Naive thymus-derived CD8-positive, alpha-beta T cell (primary cell): ENCODE measurements around the gene ABCB9. TPM values are rescaled to one million over a fixed set of nuclear protein-coding genes. Genes with fewer than 3 reads are reported as not detected.

Source experiments
- ATAC-seq, 2 donors: fragments of 150-1000 bp; cut with Tn5 transposase in 1 of 2; sonication (Bioruptor Pico), chemical (Tn5 transposase) in 1 of 2; 1 replicate in 1 of 2; 2 replicates in 1 of 2; pipeline ENCODE4 v1.10.0; 2021; ENCODE audit warnings: mild to moderate bottlenecking in 2 of 2, moderate library complexity in 2 of 2
- POLR2A ChIA-PET: fragments of 350-600 bp; sonication (Branson Sonifier 250); formaldehyde crosslinking; loops from one replicate; lab custom pipeline; 2021; ENCODE audit warnings: antibody characterized with exemption; lab: Charles Lee
- DNase-seq, 10 donors: peaks; one replicate each; pipeline versions ENCODE4 v3.0.0 to v3.0.0-alpha.2; 2020 to 2022
- H3K27ac Mint-ChIP-seq, 10 donors: one replicate each; pipeline ENCODE4 v1.8.0; 2020 to 2022; ENCODE audit warnings: mild to moderate bottlenecking in 10 of 10, mixed read lengths in 10 of 10, moderate library complexity in 4 of 10, inconsistent platforms in 1 of 10
- H3K27me3 Mint-ChIP-seq, 5 donors: one replicate each; pipeline ENCODE4 v1.8.0; 2021 to 2022; ENCODE audit warnings: mixed read lengths in 5 of 5
- H3K36me3 Mint-ChIP-seq, 3 donors: one replicate each; pipeline ENCODE4 v1.8.0; 2020 to 2022; ENCODE audit warnings: mixed read lengths in 3 of 3, mild to moderate bottlenecking in 2 of 3, inconsistent platforms in 1 of 3
- H3K4me1 Mint-ChIP-seq, 4 donors: one replicate each; pipeline ENCODE4 v1.8.0; 2021 to 2022; ENCODE audit warnings: mixed read lengths in 4 of 4
- H3K4me3 Mint-ChIP-seq, 10 donors: one replicate each; pipeline ENCODE4 v1.8.0; 2020 to 2022; ENCODE audit warnings: mild to moderate bottlenecking in 10 of 10, mixed read lengths in 10 of 10, moderate library complexity in 6 of 10, inconsistent platforms in 1 of 10
- H3K9me3 Mint-ChIP-seq, 9 donors: one replicate each; pipeline ENCODE4 v1.8.0; 2020 to 2022; ENCODE audit warnings: mixed read lengths in 9 of 9, mild to moderate bottlenecking in 3 of 9, inconsistent platforms in 1 of 9, moderate library complexity in 1 of 9
- microRNA-seq: library from miRNA; unstranded; fragments of <30 nt; microRNA quantifications from one replicate; pipeline ENCODE4 v1.2.0, GENCODE V29; 2022; ENCODE audit warnings: borderline microRNAs expressed
- polyA plus RNA-seq, 3 donors: library from polyadenylated mRNA; unstranded; fragments of 300-500 nt; fragmentation: Illumina TruSeq; gene quantifications; one replicate each; pipeline ENCODE4 v1.2.3, GENCODE V29; 2021
- total RNA-seq, 8 experiments: library from RNA in 2 of 8; stranded (reverse) in 2 of 8; gene quantifications; one replicate each; pipeline ENCODE4 v1.2.3 and lab custom pipeline; 2021 to 2026

Gene ABCB9
- total and polyA plus RNA-seq, 5 experiments from 2014 or later: 0.45 to 7.0 (median 1.4) TPM

- Mint-ChIP-seq H3K9me3 (no peaks in the 10 kb centered on the region), H3K4me3 (peak overlapping the region in 8 of 10 donors; percentile 4 to 50 (median 40)), H3K27ac (peak overlapping the region; percentile 40 to 84 (median 67)), H3K27me3 (no peaks in the 10 kb centered on the region), H3K4me1 (peaks cover 51 to 94% (median 85%) of the 10 kb centered on the region in 4 donors), H3K36me3 (peaks cover 0 to 12% (median 0%) of the 10 kb centered on the region in 3 donors)
- ATAC-seq (no peak), DNase-seq (no peak)
- POLR2A ChIA-PET: interaction anchor here (0.7 to 2.1 kb wide), 5 partner anchors 11 to 108 kb away, joined by 3 to 8 read pairs (median 5); partner anchors contain the start of gene VPS37B
Measured at GRCh38 chr12:122882908-122883558, 83.2 kb downstream of the ABCB9 start.

GRCh38 chr12:122880668-122881067, 85.6 kb downstream of the ABCB9 start:
- H3K36me3 Mint-ChIP-seq: peaks cover 0 to 20% (median 0%) of the 10 kb centered on the region in 3 donors
- H3K27ac Mint-ChIP-seq: peak overlapping the region; percentile 55 to 89 (median 80)
- peak overlapping the region in 8 of 10 donors; percentile 4 to 49 (median 34) for H3K4me3 Mint-ChIP-seq
- DNase-seq: no peak
- peak; percentile 56 to 61 for ATAC-seq
- H3K4me1 Mint-ChIP-seq: peaks cover 47 to 95% (median 88%) of the 10 kb centered on the region in 4 donors
- POLR2A ChIA-PET: interaction anchor here (0.8 to 2.3 kb wide), 7 partner anchors 8 to 23 kb away, joined by 3 to 11 read pairs (median 5); partner anchors contain the start of gene VPS37B
- H3K9me3 Mint-ChIP-seq: no peaks in the 10 kb centered on the region
- no peaks in the 10 kb centered on the region for H3K27me3 Mint-ChIP-seq

GRCh38 chr12:122880155-122880667, 86.1 kb downstream of the ABCB9 start:
- Mint-ChIP-seq H3K27ac (peak overlapping the region; percentile 55 to 89 (median 80)), H3K36me3 (peaks cover 0 to 20% (median 0%) of the 10 kb centered on the region in 3 donors), H3K4me1 (peaks cover 47 to 100% (median 92%) of the 10 kb centered on the region in 4 donors), H3K9me3 (no peaks in the 10 kb centered on the region), H3K4me3 (peak overlapping the region in 6 of 10 donors; percentile 7 to 49 (median 33)), H3K27me3 (no peaks in the 10 kb centered on the region)
- POLR2A ChIA-PET: interaction anchor here (0.6 to 2.3 kb wide), 8 partner anchors 8 to 24 kb away, joined by 3 to 11 read pairs (median 5); partner anchors contain the start of gene VPS37B
- DNase-seq (no peak), ATAC-seq (no peak)

Small RNA genes within 50 kb of the gene (microRNA-seq; reads per million reads assigned to microRNA genes)
- not detected for gene MIR4304

Other genes with a start within 250 kb of the ABCB9 start
- not detected for gene HCAR3, start 249.7 kb downstream of the ABCB9 start, total RNA-seq
- gene HCAR3, start 249.7 kb downstream of the ABCB9 start, polyA plus RNA-seq: not detected
- gene HCAR1, start 235.6 kb downstream of the ABCB9 start, total RNA-seq: not detected
- gene HCAR1, start 235.6 kb downstream of the ABCB9 start, polyA plus RNA-seq: not detected
- gene DENR, start 213.6 kb downstream of the ABCB9 start, total RNA-seq: 10 to 100 TPM; 51.6 to 52.6 TPM
- 10 to 100 TPM; 68.0 to 79.9 (median 78.3) TPM for gene DENR, start 213.6 kb downstream of the ABCB9 start, polyA plus RNA-seq
- 1 to 10 TPM; 2.0 TPM for gene CCDC62, start 191.9 kb downstream of the ABCB9 start, total RNA-seq
- gene CCDC62, start 191.9 kb downstream of the ABCB9 start, polyA plus RNA-seq: under 1 TPM; 0.25 to 0.44 (median 0.42) TPM
- 100 to 1,000 TPM; 142 to 144 TPM for gene HIP1R, start 131.0 kb downstream of the ABCB9 start, total RNA-seq
- 10 to 100 TPM in 2 of 3 donors, 1 to 10 TPM in 1; 4.7 to 16.7 (median 12.9) TPM for gene HIP1R, start 131.0 kb downstream of the ABCB9 start, polyA plus RNA-seq
- gene VPS37B, start 70.3 kb downstream of the ABCB9 start, total RNA-seq: 10 to 100 TPM; 36.4 to 37.2 TPM
- 10 to 100 TPM; 15.2 to 19.4 (median 19.3) TPM for gene VPS37B, start 70.3 kb downstream of the ABCB9 start, polyA plus RNA-seq
- gene OGFOD2, start 8.8 kb upstream of the ABCB9 start, total RNA-seq: 10 to 100 TPM; 35.1 TPM
- gene OGFOD2, start 8.8 kb upstream of the ABCB9 start, polyA plus RNA-seq: 10 to 100 TPM in 2 of 3 donors, 1 to 10 TPM in 1; 7.7 to 15.9 (median 15.4) TPM
- 100 to 1,000 TPM; 183 TPM for gene ARL6IP4, start 14.2 kb upstream of the ABCB9 start, total RNA-seq
- 100 to 1,000 TPM; 209 to 256 (median 222) TPM for gene ARL6IP4, start 14.2 kb upstream of the ABCB9 start, polyA plus RNA-seq
- 10 to 100 TPM; 36.9 to 42.7 TPM for gene PITPNM2, start 184.6 kb upstream of the ABCB9 start, total RNA-seq
- 1 to 10 TPM; 4.0 to 6.3 (median 4.7) TPM for gene PITPNM2, start 184.6 kb upstream of the ABCB9 start, polyA plus RNA-seq